Natural killer cell treated with Interleukin-12 subunit alpha and Interleukin-12 subunit beta and Interleukin-15 and Interleukin-18, amount 100 ng/mL, for 72 hours (primary cell): ENCODE measurements around the gene ZNF558. TPM values are rescaled to one million over a fixed set of nuclear protein-coding genes. Genes with fewer than 3 reads are reported as not detected.
"Not testable (repeated sequence)": the region's sequence is repeated elsewhere in the genome, so short reads cannot be mapped to it uniquely, and the experiment has no call there.

ENCODE experiments used
- ATAC-seq, 2 donors: fragments of 150-1000 bp; cut with Tn5 transposase in 1 of 2; sonication (Bioruptor Pico), chemical (Tn5 transposase) in 1 of 2; 2 replicates each; pipeline ENCODE4 v1.10.0; 2021
- DNase-seq: peaks from one replicate; pipeline ENCODE4 v3.0.0; 2022; ENCODE audit warnings: low spot score
- H3K27ac Mint-ChIP-seq, 2 donors: 1 replicate in 1 of 2; 2 replicates in 1 of 2; pipeline ENCODE4 v1.8.0; 2022; ENCODE audit warnings: mixed read lengths in 2 of 2, mild to moderate bottlenecking in 1 of 2, moderate library complexity in 1 of 2
- H3K27me3 Mint-ChIP-seq, 2 donors: 1 replicate in 1 of 2; 2 replicates in 1 of 2; pipeline ENCODE4 v1.8.0; 2022; ENCODE audit warnings: mixed read lengths in 2 of 2
- H3K36me3 Mint-ChIP-seq: one replicate; pipeline ENCODE4 v1.8.0; 2022; ENCODE audit warnings: mixed read lengths
- H3K4me1 Mint-ChIP-seq, 2 donors: 1 replicate in 1 of 2; 2 replicates in 1 of 2; pipeline ENCODE4 v1.8.0; 2022; ENCODE audit warnings: low read depth in 2 of 2, mixed read lengths in 2 of 2, mild to moderate bottlenecking in 1 of 2
- H3K4me3 Mint-ChIP-seq: one replicate; pipeline ENCODE4 v1.8.0; 2022; ENCODE audit warnings: mixed read lengths
- H3K9me3 Mint-ChIP-seq: 2 replicates; pipeline ENCODE4 v1.8.0; 2022; ENCODE audit warnings: mixed read lengths
- total RNA-seq, 2 donors: library from RNA; stranded (reverse); gene quantifications; one replicate each; pipeline ENCODE4 v1.2.3, GENCODE V29; 2022

Gene ZNF558
- total RNA-seq, 2 donors from 2014 or later: 19.2 to 23.1 TPM

DNA sequence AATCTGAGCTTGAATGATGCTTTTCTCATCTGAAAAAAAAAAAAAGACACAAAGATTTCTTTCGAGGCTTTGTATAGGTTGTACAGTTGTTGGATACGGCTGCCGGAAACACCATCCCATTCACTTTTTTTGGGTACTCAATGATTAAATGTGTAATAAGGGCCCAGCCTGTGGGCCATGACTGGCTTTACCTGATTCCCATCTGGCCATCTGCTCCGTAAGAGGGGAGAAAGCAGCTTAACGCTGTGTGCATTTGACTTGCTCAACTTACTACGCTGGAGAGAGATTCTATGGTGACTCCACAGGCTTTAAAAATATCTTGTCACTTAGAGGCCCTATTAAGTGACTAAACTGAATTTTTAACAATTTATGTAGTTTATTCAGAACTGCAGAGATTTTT is 731 bp downstream of the ZNF558 start:
- peaks cover 5% of the 10 kb centered on the region for H3K36me3 Mint-ChIP-seq
- no peak for DNase-seq

DNA sequence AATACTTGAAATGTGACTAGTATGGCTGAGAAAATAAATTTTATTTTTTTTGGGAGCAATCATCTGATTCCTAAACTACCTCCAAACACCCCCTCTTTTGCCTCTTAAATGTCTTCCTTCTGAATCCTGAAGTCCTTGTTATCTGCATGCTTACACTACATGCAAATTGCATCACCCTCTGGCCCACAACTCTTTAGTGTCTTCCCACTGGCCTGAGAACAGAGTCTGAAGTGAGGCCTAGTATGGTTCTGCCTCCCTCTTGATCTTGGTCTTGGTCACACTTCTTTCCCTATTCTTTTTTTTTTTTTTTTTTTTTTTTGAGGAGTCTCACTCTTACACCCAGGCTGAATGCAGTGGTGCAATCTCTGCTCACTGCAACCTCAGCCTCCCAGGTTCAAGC is 4.8 kb downstream of the ZNF558 start:
- Mint-ChIP-seq H3K27ac (no peak overlapping the region), H3K9me3 (no peaks in the 10 kb centered on the region), H3K4me3 (no peak overlapping the region), H3K36me3 (peaks cover 15% of the 10 kb centered on the region), H3K27me3 (no peaks in the 10 kb centered on the region), H3K4me1 (peaks cover 9 to 24% of the 10 kb centered on the region in 2 donors)
- DNase-seq (no peak), ATAC-seq (no peak)

More for the DNA sequence above, 731 bp downstream of the ZNF558 start:
- Mint-ChIP-seq H3K4me1 (peaks cover 9 to 19% of the 10 kb centered on the region in 2 donors), H3K4me3 (peak overlapping the region; percentile 82), H3K27ac (peak overlapping the region; percentile 85), H3K27me3 (peaks cover 0 to 2% of the 10 kb centered on the region in 2 donors), H3K9me3 (no peaks in the 10 kb centered on the region)
- ATAC-seq: no peak

GRCh38 chr19:8826371-8826770 is 5.7 kb downstream of the ZNF558 start:
- Mint-ChIP-seq H3K4me3 (no peak overlapping the region), H3K4me1 (peaks cover 6 to 24% of the 10 kb centered on the region in 2 donors), H3K27me3 (no peaks in the 10 kb centered on the region), H3K36me3 (peaks cover 15% of the 10 kb centered on the region), H3K9me3 (no peaks in the 10 kb centered on the region), H3K27ac (no peak overlapping the region)
- ATAC-seq (no peak), DNase-seq (no peak)

- DNase-seq: no peak
- Mint-ChIP-seq H3K4me1 (peaks cover 0 to 16% of the 10 kb centered on the region in 2 donors), H3K36me3 (peaks cover 49% of the 10 kb centered on the region), H3K9me3 (no peaks in the 10 kb centered on the region), H3K27ac (no peak overlapping the region), H3K27me3 (no peaks in the 10 kb centered on the region), H3K4me3 (no peak overlapping the region)
- ATAC-seq: no peak
Observed at GRCh38 chr19:8821748-8822241, 10.3 kb downstream of the ZNF558 start.

DNA sequence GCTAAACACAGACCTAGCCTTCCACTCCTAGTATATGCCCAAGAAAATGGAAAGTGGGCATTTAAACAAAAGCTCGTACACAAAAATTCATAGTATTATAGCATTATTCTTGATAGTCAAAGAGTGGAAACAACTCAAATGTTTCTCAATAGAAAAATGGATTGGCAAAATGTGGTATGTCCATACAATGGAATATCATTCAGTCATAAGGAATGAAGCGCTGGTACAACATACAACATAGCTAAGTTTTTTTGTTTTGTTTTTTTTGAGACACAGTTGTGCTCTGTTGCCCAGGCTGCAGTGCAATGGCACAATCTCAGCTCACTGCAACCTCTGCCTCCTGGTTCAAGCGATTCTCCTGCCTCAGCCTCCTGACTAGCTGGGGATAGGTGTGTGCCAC is 11.9 kb downstream of the ZNF558 start:
- Mint-ChIP-seq H3K27me3 (no peaks in the 10 kb centered on the region), H3K4me3 (no peak overlapping the region), H3K27ac (no peak overlapping the region), H3K4me1 (peaks cover 0 to 12% of the 10 kb centered on the region in 2 donors), H3K9me3 (peaks cover 9% of the 10 kb centered on the region), H3K36me3 (peaks cover 60% of the 10 kb centered on the region)
- ATAC-seq: no peak
- DNase-seq: no peak

DNA sequence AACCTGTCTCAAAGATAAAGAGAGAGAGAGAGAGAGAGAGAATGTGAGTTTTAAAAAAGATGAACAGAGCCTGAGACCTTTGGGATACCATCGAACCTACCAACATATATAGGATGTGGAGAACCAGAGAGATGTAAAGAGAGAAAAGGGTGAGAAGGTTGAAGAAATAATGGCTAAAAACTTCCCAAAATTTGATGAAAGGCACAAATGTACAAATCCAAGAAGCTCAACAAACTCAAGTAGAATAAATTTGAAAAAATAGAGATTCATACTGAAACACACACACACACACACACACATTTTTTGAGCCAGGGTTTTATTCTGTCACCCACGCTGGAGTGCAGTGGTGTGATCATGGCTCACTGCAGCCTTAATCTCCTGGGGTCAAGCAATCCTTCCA is 16.3 kb downstream of the ZNF558 start:
- Mint-ChIP-seq H3K27me3 (no peaks in the 10 kb centered on the region), H3K4me1 (no peaks in the 10 kb centered on the region), H3K36me3 (peaks cover 94% of the 10 kb centered on the region), H3K9me3 (peaks cover 22% of the 10 kb centered on the region), H3K27ac (no peak overlapping the region), H3K4me3 (no peak overlapping the region)
- DNase-seq (no peak), ATAC-seq (no peak)

GRCh38 chr19:8814176-8814575 is 17.9 kb downstream of the ZNF558 start:
- Mint-ChIP-seq H3K4me1 (no peaks in the 10 kb centered on the region), H3K36me3 (peaks cover 92% of the 10 kb centered on the region), H3K9me3 (peaks cover 23% of the 10 kb centered on the region), H3K27me3 (no peaks in the 10 kb centered on the region), H3K27ac (no peak overlapping the region), H3K4me3 (no peak overlapping the region)
- ATAC-seq (no peak), DNase-seq (no peak)

- DNase-seq (no peak), ATAC-seq (no peak)
- H3K27me3 Mint-ChIP-seq: no peaks in the 10 kb centered on the region
- H3K4me1 Mint-ChIP-seq: no peaks in the 10 kb centered on the region
- no peak overlapping the region for H3K4me3 Mint-ChIP-seq
- peaks cover 36% of the 10 kb centered on the region for H3K9me3 Mint-ChIP-seq
- peaks cover 84% of the 10 kb centered on the region for H3K36me3 Mint-ChIP-seq
- no peak overlapping the region for H3K27ac Mint-ChIP-seq
Observed at GRCh38 chr19:8811315-8812172, 20.6 kb downstream of the ZNF558 start.

DNA sequence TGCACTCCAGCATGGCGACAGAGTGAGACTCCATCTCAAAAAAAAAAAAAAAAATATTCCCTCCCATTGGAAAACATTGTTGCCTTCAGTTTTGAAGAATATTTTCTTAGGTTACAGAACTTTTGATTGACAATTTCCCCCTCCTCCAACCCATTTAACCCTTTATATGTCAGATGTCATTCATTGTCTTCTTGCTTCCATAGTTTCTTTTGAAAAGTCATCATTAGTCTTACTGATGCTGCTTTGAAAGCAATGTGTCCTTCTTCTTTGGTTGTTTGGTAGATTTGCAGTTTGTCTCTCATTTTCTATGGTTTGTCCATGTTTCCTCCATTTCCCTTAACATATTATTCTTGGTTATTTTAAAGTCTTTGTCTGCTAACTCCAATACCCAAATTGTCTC is 25.4 kb downstream of the ZNF558 start:
- Mint-ChIP-seq H3K36me3 (peaks cover 62% of the 10 kb centered on the region), H3K4me1 (no peaks in the 10 kb centered on the region), H3K9me3 (peaks cover 28% of the 10 kb centered on the region), H3K4me3 (no peak overlapping the region), H3K27ac (no peak overlapping the region), H3K27me3 (no peaks in the 10 kb centered on the region)
- no peak for DNase-seq
- no peak for ATAC-seq

GRCh38 chr19:8794823-8795222 is 37.3 kb downstream of the ZNF558 start:
- H3K27me3 Mint-ChIP-seq: peaks cover 0 to 3% of the 10 kb centered on the region in 2 donors
- H3K9me3 Mint-ChIP-seq: no peaks in the 10 kb centered on the region
- ATAC-seq (no peak), DNase-seq (no peak)
- no peaks in the 10 kb centered on the region for H3K4me1 Mint-ChIP-seq
- H3K36me3 Mint-ChIP-seq: peaks cover 8% of the 10 kb centered on the region
- H3K4me3 Mint-ChIP-seq: no peak overlapping the region
- H3K27ac Mint-ChIP-seq: no peak overlapping the region

DNA sequence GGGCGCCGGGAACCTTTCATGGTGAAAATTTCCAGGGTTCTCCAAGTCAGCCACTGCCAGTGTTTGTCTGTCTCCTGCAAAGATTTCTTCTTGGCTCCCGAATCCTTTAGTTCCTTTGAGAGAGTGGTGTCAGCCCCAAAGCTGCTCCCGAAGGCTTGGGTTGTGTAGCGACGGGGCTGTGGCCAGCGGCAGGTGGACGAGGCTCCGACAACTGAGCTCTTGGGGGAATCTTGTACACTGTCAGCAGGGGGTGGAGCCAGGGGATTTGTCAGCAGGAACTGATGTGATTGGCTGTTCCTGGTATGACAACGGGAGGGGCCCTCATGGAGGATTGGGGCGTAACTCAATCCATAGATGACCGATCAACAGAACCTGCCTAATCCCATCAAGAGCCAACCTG is 58.5 kb downstream of the ZNF558 start:
- H3K9me3 Mint-ChIP-seq, DNase-seq, H3K4me1 Mint-ChIP-seq, H3K27ac Mint-ChIP-seq, H3K36me3 Mint-ChIP-seq, ATAC-seq, H3K27me3 Mint-ChIP-seq, H3K4me3 Mint-ChIP-seq: not testable (repeated sequence)

DNA sequence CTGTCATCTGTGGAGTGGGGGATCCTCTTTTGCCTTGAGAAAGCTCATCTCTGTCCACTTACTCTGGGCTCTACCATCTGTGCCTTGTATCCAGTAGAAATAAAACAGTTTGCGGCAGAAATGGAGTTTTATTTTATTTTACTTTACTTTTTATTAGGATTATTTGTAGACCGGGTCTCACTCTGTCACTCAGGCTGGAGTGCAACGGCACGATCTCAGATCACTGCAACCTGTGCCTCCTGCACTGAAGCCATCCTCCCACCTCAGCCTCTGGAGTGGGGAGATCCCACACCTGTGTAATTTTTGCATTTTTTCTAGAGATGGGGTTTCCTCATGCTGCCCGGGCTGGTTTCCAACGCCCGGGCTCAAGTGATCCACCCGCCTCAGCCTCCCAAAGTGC is 62.8 kb downstream of the ZNF558 start:
- H3K4me3 Mint-ChIP-seq, H3K9me3 Mint-ChIP-seq, H3K27me3 Mint-ChIP-seq, DNase-seq, ATAC-seq, H3K4me1 Mint-ChIP-seq, H3K36me3 Mint-ChIP-seq, H3K27ac Mint-ChIP-seq: not testable (repeated sequence)

- DNase-seq: peak; percentile 63
- H3K4me3 Mint-ChIP-seq, H3K4me1 Mint-ChIP-seq, H3K36me3 Mint-ChIP-seq, H3K9me3 Mint-ChIP-seq, H3K27ac Mint-ChIP-seq, ATAC-seq, H3K27me3 Mint-ChIP-seq: not testable (repeated sequence)
Observed at GRCh38 chr19:8767257-8767656, 64.8 kb downstream of the ZNF558 start.
